ENCODE data around the gene ANKRD36C. TPM values are rescaled to one million over a fixed set of nuclear protein-coding genes. Genes with fewer than 3 reads are reported as not detected.
A peak's percentile ranks its signal among the peaks of the same experiment; 100 is the strongest.
"Not testable (repeated sequence)": the region's sequence is repeated elsewhere in the genome, so short reads cannot be mapped to it uniquely, and the experiment has no call there.

The ANKRD36C gene
- total RNA-seq, 1 donor from 2014 or later: 12.1 TPM

- intact Hi-C loops (cut with DNase I); DNase-seq (ENCODE audit: low spot score in 2 of 2); H3K27me3 ChIP-seq; H3K27ac ChIP-seq; H3K4me1 ChIP-seq; H3K36me3 ChIP-seq; H3K4me3 ChIP-seq; H3K9me3 ChIP-seq: not testable (repeated sequence)
Measured at GRCh38 chr2:96006248-96006647, 14.6 kb upstream of the ANKRD36C start.

GRCh38 chr2:95992520-95993272 lies 1.1 kb upstream of the ANKRD36C start:
- H3K27ac ChIP-seq: peak overlapping the region; percentile 76 to 84
- DNase-seq (ENCODE audit: low spot score in 2 of 2): peak in 1 of 2 donors; percentile 80
- intact Hi-C loops (cut with DNase I): loop anchor here (1.0 to 10.0 kb wide), 3 partner anchors 125 to 272 kb away; partner anchors contain the start of genes CIAO1 and TMEM127
- TF ChIP-seq CTCF (IDR thresholded peaks at IDR 0.05): peak; percentile 79 to 94 (median 83)
- not testable (repeated sequence) for H3K27me3 ChIP-seq, H3K36me3 ChIP-seq, H3K4me1 ChIP-seq, H3K9me3 ChIP-seq
- peak overlapping the region; percentile 80 to 92 for H3K4me3 ChIP-seq

- Histone ChIP-seq H3K4me3 (peak overlapping the region; percentile 80 to 92), H3K27ac (peak overlapping the region; percentile 76 to 84)
- intact Hi-C loops (cut with DNase I): loop anchor here (2.0 to 10.0 kb wide), 2 partner anchors 183 to 273 kb away; partner anchors contain the start of genes CIAO1 and TMEM127
- not testable (repeated sequence) for H3K4me1 ChIP-seq; H3K9me3 ChIP-seq; H3K27me3 ChIP-seq; H3K36me3 ChIP-seq; DNase-seq (ENCODE audit: low spot score in 2 of 2)
- peak in 1 of 3 experiments; percentile 10 for TF ChIP-seq CTCF (IDR thresholded peaks at IDR 0.05)
Measured at GRCh38 chr2:95992102-95992501, 478 bp upstream of the ANKRD36C start.

- intact Hi-C loops (cut with DNase I): loop anchor here (10.0 kb wide), 1 partner anchor 274 kb away; the partner anchor contains the start of genes CIAO1 and TMEM127
- H3K4me1 ChIP-seq; H3K27me3 ChIP-seq; H3K9me3 ChIP-seq; H3K36me3 ChIP-seq; H3K27ac ChIP-seq; DNase-seq (ENCODE audit: low spot score in 2 of 2): not testable (repeated sequence)
- H3K4me3 ChIP-seq: peak overlapping the region; percentile 61 to 80
Measured at GRCh38 chr2:95990884-95991283, 740 bp downstream of the ANKRD36C start.

GRCh38 chr2:95951662-95952061 lies 40.0 kb downstream of the ANKRD36C start:
- H3K36me3 ChIP-seq; intact Hi-C loops (cut with DNase I); H3K4me1 ChIP-seq; H3K27me3 ChIP-seq; H3K9me3 ChIP-seq; DNase-seq (ENCODE audit: low spot score in 2 of 2); H3K4me3 ChIP-seq; H3K27ac ChIP-seq: not testable (repeated sequence)

GRCh38 chr2:95948039-95948438 lies 43.6 kb downstream of the ANKRD36C start:
- intact Hi-C loops (cut with DNase I): not testable (repeated sequence)

GRCh38 chr2:95939947-95940346 lies 51.7 kb downstream of the ANKRD36C start:
- H3K9me3 ChIP-seq; H3K27me3 ChIP-seq; H3K4me1 ChIP-seq; H3K27ac ChIP-seq; H3K4me3 ChIP-seq; DNase-seq (ENCODE audit: low spot score in 2 of 2); intact Hi-C loops (cut with DNase I): not testable (repeated sequence)
- peaks cover 7 to 11% of the 10 kb centered on the region in 2 donors for H3K36me3 ChIP-seq

More at GRCh38 chr2:95948039-95948438, 43.6 kb downstream of the ANKRD36C start:
- H3K9me3 ChIP-seq; H3K27me3 ChIP-seq; H3K4me1 ChIP-seq; H3K27ac ChIP-seq; H3K36me3 ChIP-seq; DNase-seq (ENCODE audit: low spot score in 2 of 2); H3K4me3 ChIP-seq: not testable (repeated sequence)

GRCh38 chr2:95930740-95931139 lies 60.9 kb downstream of the ANKRD36C start:
- intact Hi-C loops (cut with DNase I); H3K9me3 ChIP-seq; DNase-seq (ENCODE audit: low spot score in 2 of 2); H3K27ac ChIP-seq; H3K27me3 ChIP-seq; H3K4me1 ChIP-seq; H3K4me3 ChIP-seq: not testable (repeated sequence)
- H3K36me3 ChIP-seq: peaks cover 12 to 34% of the 10 kb centered on the region in 2 donors

- H3K9me3 ChIP-seq; H3K4me3 ChIP-seq; H3K27me3 ChIP-seq; intact Hi-C loops (cut with DNase I); DNase-seq (ENCODE audit: low spot score in 2 of 2); H3K27ac ChIP-seq; H3K4me1 ChIP-seq: not testable (repeated sequence)
- H3K36me3 ChIP-seq: peaks cover 0 to 16% of the 10 kb centered on the region in 2 donors
Measured at GRCh38 chr2:95917007-95917406, 74.6 kb downstream of the ANKRD36C start.

- H3K4me3 ChIP-seq; H3K27ac ChIP-seq; intact Hi-C loops (cut with DNase I); DNase-seq (ENCODE audit: low spot score in 2 of 2); H3K4me1 ChIP-seq; H3K27me3 ChIP-seq; H3K9me3 ChIP-seq: not testable (repeated sequence)
- H3K36me3 ChIP-seq: peaks cover 0 to 16% of the 10 kb centered on the region in 2 donors
Measured at GRCh38 chr2:95915131-95915530, 76.5 kb downstream of the ANKRD36C start.

GRCh38 chr2:95911431-95911830 lies 80.2 kb downstream of the ANKRD36C start:
- H3K4me3 ChIP-seq; DNase-seq (ENCODE audit: low spot score in 2 of 2); H3K27ac ChIP-seq; H3K4me1 ChIP-seq; intact Hi-C loops (cut with DNase I); H3K36me3 ChIP-seq; H3K9me3 ChIP-seq; H3K27me3 ChIP-seq: not testable (repeated sequence)

- H3K27ac ChIP-seq; intact Hi-C loops (cut with DNase I); H3K4me3 ChIP-seq; H3K27me3 ChIP-seq; DNase-seq (ENCODE audit: low spot score in 2 of 2); H3K9me3 ChIP-seq; H3K4me1 ChIP-seq: not testable (repeated sequence)
- peaks cover 11 to 18% of the 10 kb centered on the region in 2 donors for H3K36me3 ChIP-seq
Measured at GRCh38 chr2:95894443-95894842, 97.2 kb downstream of the ANKRD36C start.
